Measurements from ENCODE around the gene SNX6. TPM values are rescaled to one million over a fixed set of nuclear protein-coding genes. Genes with fewer than 3 reads are reported as not detected.

SNX6 gene
- total RNA-seq, 4 donors from 2014 or later: 80.8 to 154 (median 98.6) TPM

- no peaks in the 10 kb centered on the region for H3K9me3 ChIP-seq
- intact Hi-C loops (cut with DNase I): no loop called here
- no peaks in the 10 kb centered on the region for H3K27me3 ChIP-seq
- 75 to 79% methylated on average over 1 of the region's 1 CpG for WGBS, 2 donors
- no peak overlapping the region for H3K27ac ChIP-seq
- no peak for DNase-seq
- no peak overlapping the region for H3K4me3 ChIP-seq (replicated peaks in 1 of 3)
- peaks cover 0 to 4% of the 10 kb centered on the region in 2 donors for H3K4me1 ChIP-seq
- TF ChIP-seq CTCF (IDR thresholded peaks at IDR 0.05) (no peak), POLR2A (IDR thresholded peaks at IDR 0.05) (no peak)
- H3K36me3 ChIP-seq: no peaks in the 10 kb centered on the region
Measured at GRCh38 chr14:34633742-34634141, 3.8 kb upstream of the SNX6 start.

GRCh38 chr14:34632411-34632978 is 2.5 kb upstream of the SNX6 start:
- no peaks in the 10 kb centered on the region for H3K27me3 ChIP-seq
- H3K9me3 ChIP-seq: no peaks in the 10 kb centered on the region
- no peak overlapping the region for H3K27ac ChIP-seq
- no peak for TF ChIP-seq POLR2A (IDR thresholded peaks at IDR 0.05)
- no peak for TF ChIP-seq CTCF (IDR thresholded peaks at IDR 0.05)
- peaks cover 0 to 7% of the 10 kb centered on the region in 2 donors for H3K4me1 ChIP-seq
- H3K36me3 ChIP-seq: no peaks in the 10 kb centered on the region
- H3K4me3 ChIP-seq (replicated peaks in 1 of 3): no peak overlapping the region
- no peak for DNase-seq
- 94 to 97% methylated on average over 5 of the region's 5 CpGs for WGBS, 2 donors
- intact Hi-C loops (cut with DNase I): no loop called here

DNA sequence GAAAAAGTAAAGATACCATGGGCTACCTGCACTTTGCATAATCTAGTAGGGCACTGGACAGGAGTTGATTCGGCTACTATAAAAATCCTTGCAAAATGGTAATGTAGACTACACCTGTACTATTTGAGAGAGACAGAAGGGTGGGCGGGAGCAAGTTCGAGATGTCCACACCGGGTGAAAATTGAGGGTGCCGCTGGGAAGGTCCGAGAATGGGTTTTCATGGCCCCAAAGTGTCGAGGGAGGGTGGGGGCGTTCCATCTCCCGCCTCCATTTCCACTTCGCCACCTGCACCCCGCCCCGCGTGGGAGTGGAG is 648 bp downstream of the SNX6 start:
- Histone ChIP-seq H3K36me3 (no peaks in the 10 kb centered on the region), H3K27ac (peak overlapping the region; percentile 80 to 93 (median 82)), H3K4me1 (peaks cover 0 to 7% of the 10 kb centered on the region in 2 donors), H3K4me3 (replicated peaks in 1 of 3) (peak overlapping the region; percentile 59 to 93 (median 78)), H3K9me3 (no peaks in the 10 kb centered on the region), H3K27me3 (no peaks in the 10 kb centered on the region)
- DNase-seq: no peak
- 0% methylated on average over 11 to 13 of the region's 13 CpGs for WGBS, 2 donors
- no peak for TF ChIP-seq POLR2A (IDR thresholded peaks at IDR 0.05)
- no peak for TF ChIP-seq CTCF (IDR thresholded peaks at IDR 0.05)
- intact Hi-C loops (cut with DNase I): no loop called here

GRCh38 chr14:34628681-34629135 is 1.2 kb downstream of the SNX6 start:
- Histone ChIP-seq H3K4me1 (peaks cover 0 to 12% of the 10 kb centered on the region in 2 donors), H3K36me3 (no peaks in the 10 kb centered on the region), H3K9me3 (no peaks in the 10 kb centered on the region), H3K27me3 (no peaks in the 10 kb centered on the region), H3K27ac (peak overlapping the region in 1 of 3 donors; percentile 93), H3K4me3 (replicated peaks in 1 of 3) (peak overlapping the region in 1 of 3 donors; percentile 59)
- TF ChIP-seq POLR2A (IDR thresholded peaks at IDR 0.05) (no peak), CTCF (IDR thresholded peaks at IDR 0.05) (no peak)
- 32 to 33% methylated on average over 5 of the region's 5 CpGs for WGBS, 2 donors
- intact Hi-C loops (cut with DNase I): no loop called here
- no peak for DNase-seq

- WGBS, 2 donors: 88 to 90% methylated on average over 3 of the region's 3 CpGs
- intact Hi-C loops (cut with DNase I): no loop called here
- H3K9me3 ChIP-seq: no peaks in the 10 kb centered on the region
- H3K27ac ChIP-seq: no peak overlapping the region
- TF ChIP-seq POLR2A (IDR thresholded peaks at IDR 0.05) (no peak), CTCF (IDR thresholded peaks at IDR 0.05) (no peak)
- H3K4me1 ChIP-seq: peaks cover 0 to 5% of the 10 kb centered on the region in 2 donors
- H3K4me3 ChIP-seq (replicated peaks in 1 of 3): no peak overlapping the region
- H3K27me3 ChIP-seq: no peaks in the 10 kb centered on the region
- H3K36me3 ChIP-seq: peaks cover 0 to 9% of the 10 kb centered on the region in 2 donors
- DNase-seq: no peak
Measured at GRCh38 chr14:34623506-34623905, 6.4 kb downstream of the SNX6 start.
